HEK293 (cell line): ENCODE measurements around the gene ZNF865.

Source experiments
- REPIN1 ChIP-seq: fragments of 450-650 bp; formaldehyde crosslinking; IDR thresholded peaks from 2 replicates; pipeline ENCODE4 v1.5.1; 2017; ENCODE audit warnings: missing biosample characterization, missing genetic modification characterization, low read depth
- SALL2 ChIP-seq: fragments of 450-650 bp; formaldehyde crosslinking; IDR thresholded peaks from 2 replicates; pipeline ENCODE4 v1.5.0; 2017; ENCODE audit warnings: missing biosample characterization, mild to moderate bottlenecking, missing genetic modification characterization, borderline replicate concordance
- SP3 ChIP-seq: fragments of 450-650 bp; formaldehyde crosslinking; IDR thresholded peaks from 2 replicates; pipeline ENCODE4 v1.5.1; 2016; ENCODE audit warnings: missing biosample characterization, missing genetic modification characterization
- WT1 ChIP-seq: fragments of 450-650 bp; formaldehyde crosslinking; IDR thresholded peaks from 2 replicates; pipeline ENCODE4 v1.5.1; 2016; ENCODE audit warnings: missing biosample characterization, missing genetic modification characterization
- TF ChIP-seq, protein P1 (sequence below): fragments of 450-650 bp; formaldehyde crosslinking; IDR thresholded peaks from 2 replicates; pipeline ENCODE4 v1.5.1; 2016; ENCODE audit warnings: missing biosample characterization, missing genetic modification characterization
- TF ChIP-seq, protein P2 (sequence below): fragments of 450-650 bp; formaldehyde crosslinking; IDR thresholded peaks from 2 replicates; pipeline ENCODE4 v1.5.1; 2016; ENCODE audit warnings: missing biosample characterization, missing genetic modification characterization

DNA sequence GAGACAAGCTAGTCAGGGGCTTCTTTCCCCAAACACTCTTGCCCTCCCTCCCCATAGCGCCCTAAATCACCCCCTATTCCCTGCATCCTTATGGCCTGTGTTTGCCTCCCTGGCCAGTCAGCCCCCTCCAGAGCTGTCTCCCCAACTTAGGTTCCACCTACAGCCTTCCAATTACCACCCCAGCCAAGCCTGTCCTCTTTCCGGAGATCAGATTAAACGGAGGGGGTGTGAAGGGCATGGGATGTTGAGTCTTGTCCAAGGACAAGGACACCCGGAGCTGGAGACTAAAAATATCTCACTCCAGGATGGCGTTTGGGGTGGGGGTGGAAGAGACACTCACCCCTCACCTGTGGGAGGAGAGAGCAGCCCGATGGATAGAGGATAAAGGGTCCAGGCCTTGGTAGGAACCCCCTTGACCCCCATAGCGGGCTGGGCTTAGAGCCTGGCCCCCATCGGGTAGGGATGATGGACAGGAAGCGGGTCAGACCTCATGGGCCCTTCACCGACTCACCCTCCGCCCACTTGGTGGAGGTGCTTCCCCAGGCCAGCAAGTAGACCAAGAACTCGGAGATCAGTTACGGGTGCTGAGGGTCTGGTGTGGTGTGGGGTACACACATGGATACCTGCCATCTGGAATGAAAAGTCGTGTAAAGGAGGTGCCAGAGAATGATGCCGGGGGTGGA lies 6.0 kb downstream of the ZNF865 start:
- TF ChIP-seq SP3 (tag by site-specific recombination) (no peak), WT1 (tag by site-specific recombination) (no peak), SALL2 (tag by site-specific recombination) (no peak), REPIN1 (tag by site-specific recombination) (no peak)
- TF ChIP-seq, protein P1, sequence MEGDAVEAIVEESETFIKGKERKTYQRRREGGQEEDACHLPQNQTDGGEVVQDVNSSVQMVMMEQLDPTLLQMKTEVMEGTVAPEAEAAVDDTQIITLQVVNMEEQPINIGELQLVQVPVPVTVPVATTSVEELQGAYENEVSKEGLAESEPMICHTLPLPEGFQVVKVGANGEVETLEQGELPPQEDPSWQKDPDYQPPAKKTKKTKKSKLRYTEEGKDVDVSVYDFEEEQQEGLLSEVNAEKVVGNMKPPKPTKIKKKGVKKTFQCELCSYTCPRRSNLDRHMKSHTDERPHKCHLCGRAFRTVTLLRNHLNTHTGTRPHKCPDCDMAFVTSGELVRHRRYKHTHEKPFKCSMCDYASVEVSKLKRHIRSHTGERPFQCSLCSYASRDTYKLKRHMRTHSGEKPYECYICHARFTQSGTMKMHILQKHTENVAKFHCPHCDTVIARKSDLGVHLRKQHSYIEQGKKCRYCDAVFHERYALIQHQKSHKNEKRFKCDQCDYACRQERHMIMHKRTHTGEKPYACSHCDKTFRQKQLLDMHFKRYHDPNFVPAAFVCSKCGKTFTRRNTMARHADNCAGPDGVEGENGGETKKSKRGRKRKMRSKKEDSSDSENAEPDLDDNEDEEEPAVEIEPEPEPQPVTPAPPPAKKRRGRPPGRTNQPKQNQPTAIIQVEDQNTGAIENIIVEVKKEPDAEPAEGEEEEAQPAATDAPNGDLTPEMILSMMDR (tag by site-specific recombination) = no peak
- TF ChIP-seq, protein P2, sequence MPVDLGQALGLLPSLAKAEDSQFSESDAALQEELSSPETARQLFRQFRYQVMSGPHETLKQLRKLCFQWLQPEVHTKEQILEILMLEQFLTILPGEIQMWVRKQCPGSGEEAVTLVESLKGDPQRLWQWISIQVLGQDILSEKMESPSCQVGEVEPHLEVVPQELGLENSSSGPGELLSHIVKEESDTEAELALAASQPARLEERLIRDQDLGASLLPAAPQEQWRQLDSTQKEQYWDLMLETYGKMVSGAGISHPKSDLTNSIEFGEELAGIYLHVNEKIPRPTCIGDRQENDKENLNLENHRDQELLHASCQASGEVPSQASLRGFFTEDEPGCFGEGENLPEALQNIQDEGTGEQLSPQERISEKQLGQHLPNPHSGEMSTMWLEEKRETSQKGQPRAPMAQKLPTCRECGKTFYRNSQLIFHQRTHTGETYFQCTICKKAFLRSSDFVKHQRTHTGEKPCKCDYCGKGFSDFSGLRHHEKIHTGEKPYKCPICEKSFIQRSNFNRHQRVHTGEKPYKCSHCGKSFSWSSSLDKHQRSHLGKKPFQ (tag by site-specific recombination) = no peak
